ENCODE measurements around the gene B3GLCT.

Gene B3GLCT

DNA sequence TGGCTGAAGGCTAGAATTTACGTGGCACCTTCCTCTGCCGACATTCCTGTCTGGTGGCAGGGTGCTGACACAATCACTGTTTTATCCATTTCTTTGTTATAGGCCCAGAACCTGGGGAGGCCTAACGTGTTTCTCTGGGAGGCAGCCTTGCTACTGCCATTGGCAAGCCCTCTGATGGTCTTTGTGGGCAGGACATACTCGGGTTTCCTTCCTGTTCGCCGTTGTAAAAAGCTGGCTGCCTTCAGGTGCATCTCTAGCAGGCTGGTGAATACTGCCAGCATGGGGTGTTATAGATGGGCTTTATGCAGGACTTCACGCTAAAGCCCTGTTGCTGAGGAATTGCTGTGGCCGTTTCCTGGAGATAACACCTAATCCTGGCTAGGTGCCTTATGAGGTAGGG lies 28.1 kb downstream of the B3GLCT start:
- no peak overlapping the region for H3K4me3 ChIP-seq (ENCODE audit: low read depth, low read length)
- no peak for DNase-seq (ENCODE audit: low read depth)
- TF ChIP-seq, protein P1, sequence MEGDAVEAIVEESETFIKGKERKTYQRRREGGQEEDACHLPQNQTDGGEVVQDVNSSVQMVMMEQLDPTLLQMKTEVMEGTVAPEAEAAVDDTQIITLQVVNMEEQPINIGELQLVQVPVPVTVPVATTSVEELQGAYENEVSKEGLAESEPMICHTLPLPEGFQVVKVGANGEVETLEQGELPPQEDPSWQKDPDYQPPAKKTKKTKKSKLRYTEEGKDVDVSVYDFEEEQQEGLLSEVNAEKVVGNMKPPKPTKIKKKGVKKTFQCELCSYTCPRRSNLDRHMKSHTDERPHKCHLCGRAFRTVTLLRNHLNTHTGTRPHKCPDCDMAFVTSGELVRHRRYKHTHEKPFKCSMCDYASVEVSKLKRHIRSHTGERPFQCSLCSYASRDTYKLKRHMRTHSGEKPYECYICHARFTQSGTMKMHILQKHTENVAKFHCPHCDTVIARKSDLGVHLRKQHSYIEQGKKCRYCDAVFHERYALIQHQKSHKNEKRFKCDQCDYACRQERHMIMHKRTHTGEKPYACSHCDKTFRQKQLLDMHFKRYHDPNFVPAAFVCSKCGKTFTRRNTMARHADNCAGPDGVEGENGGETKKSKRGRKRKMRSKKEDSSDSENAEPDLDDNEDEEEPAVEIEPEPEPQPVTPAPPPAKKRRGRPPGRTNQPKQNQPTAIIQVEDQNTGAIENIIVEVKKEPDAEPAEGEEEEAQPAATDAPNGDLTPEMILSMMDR (IDR thresholded peaks at IDR 0.05; ENCODE audit: low read depth, low read length, missing control alignments): no peak

DNA sequence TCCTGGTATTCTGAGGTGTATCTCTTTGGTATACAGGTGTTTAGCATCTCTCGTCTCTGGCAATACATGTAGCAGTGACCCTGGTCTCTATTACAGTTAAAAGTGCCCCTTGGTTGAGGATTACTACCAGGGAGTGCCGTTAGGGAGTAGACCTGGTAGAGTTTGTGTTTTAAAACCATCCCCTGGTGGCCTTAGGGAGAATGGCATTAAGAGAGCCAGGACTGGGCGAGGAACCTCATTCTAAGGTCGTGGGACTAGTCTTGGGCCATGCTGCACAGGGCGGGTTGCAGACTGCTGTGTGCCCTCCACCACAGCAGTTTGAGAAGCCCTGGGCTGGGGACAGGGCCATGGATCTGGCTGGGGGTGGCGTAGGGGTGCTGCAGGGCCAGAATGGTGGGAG lies 35.0 kb downstream of the B3GLCT start:
- TF ChIP-seq, protein P1 (IDR thresholded peaks at IDR 0.05; ENCODE audit: low read depth, low read length, missing control alignments): peak; percentile 41
- no peak overlapping the region for H3K4me3 ChIP-seq (ENCODE audit: low read depth, low read length)
- no peak for DNase-seq (ENCODE audit: low read depth)

DNA sequence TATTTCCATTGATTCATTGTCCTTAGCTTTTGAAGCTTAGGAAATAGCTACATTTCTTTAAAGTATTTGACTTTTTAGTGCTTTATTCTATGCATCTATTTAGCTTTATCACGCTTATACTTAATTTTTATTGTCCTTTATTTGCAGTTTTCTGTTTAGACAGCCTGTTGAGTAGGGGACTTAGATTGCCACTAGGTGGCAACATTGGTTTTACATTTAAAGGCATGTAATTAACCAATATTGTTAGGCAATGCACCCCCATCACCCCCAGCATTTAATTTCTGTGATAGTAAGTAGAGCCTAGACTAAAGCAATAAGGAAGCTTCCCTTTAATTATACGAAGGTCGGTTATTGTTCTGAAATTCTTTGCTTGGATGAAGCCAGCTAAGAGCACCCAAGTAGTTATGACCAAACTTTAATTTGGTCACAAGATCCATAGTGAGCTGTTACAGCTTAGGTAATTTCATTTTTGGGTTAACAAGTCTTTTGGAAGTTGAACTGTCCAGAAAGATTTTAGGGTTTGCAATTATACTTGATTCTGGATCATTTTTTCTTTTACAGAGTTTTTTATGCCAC lies 36.5 kb downstream of the B3GLCT start:
- DNase-seq (ENCODE audit: low read depth): no peak
- H3K4me3 ChIP-seq (ENCODE audit: low read depth, low read length): no peak overlapping the region
- TF ChIP-seq, protein P1 (IDR thresholded peaks at IDR 0.05; ENCODE audit: low read depth, low read length, missing control alignments): peak; percentile 56

DNA sequence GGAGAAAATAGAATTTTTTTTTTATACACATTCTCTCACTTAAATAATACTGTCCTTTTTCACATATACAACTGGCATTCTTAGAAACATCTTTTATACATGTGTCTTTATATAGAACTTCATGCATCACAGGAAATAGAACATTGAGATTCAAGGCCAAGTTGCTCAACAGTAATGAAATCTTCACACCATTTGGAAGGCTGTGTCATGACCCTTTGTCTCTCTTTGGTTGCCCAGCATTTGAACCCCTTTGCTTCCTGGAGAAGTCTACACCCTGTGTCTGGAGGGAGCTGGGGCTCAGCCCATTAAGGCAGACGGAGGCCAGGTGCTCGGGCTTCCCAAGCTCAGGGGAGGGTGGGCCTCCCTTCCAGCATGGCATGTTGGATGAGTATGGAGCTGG lies 41.1 kb downstream of the B3GLCT start:
- TF ChIP-seq, protein P1 (IDR thresholded peaks at IDR 0.05; ENCODE audit: low read depth, low read length, missing control alignments): no peak
- no peak overlapping the region for H3K4me3 ChIP-seq (ENCODE audit: low read depth, low read length)
- DNase-seq (ENCODE audit: low read depth): no peak

DNA sequence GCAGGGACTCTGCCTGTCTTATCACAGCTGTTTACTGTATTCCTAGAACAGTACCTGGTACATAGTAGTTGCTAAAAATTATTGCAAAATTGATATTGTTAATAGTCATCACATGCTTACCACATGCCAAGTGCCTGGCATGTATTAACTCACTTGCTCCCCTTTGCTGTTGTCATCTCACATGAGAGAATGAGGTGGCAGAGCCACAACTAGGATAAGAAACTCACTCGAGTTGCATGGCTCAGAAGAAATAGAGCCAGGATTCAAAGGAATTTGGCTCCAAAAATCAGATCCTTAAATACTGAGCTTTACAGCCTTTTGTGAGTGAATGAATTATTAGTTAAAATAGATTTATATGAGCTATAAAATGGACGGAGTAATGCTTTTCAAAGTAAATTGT lies 42.6 kb downstream of the B3GLCT start:
- TF ChIP-seq, protein P1 (IDR thresholded peaks at IDR 0.05; ENCODE audit: low read depth, low read length, missing control alignments): no peak
- H3K4me3 ChIP-seq (ENCODE audit: low read depth, low read length): no peak overlapping the region
- no peak for DNase-seq (ENCODE audit: low read depth)

DNA sequence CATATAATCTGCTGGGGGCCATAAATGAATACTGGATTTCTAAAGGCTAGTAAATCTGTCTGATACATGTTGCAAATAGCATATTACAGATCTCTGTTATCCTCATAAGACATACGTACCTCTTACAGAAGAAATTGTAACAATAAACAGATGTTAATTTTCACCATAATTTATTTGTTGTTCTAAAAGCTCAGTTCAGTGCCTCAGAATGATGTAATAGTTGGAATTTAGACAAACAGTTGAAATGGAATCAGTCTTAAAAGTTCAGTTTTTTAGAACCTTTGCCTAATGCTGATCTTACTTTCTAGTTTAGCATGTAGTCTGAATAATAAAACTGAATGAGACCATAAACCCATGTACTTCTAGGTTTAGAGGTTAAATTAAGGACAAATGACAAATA lies 43.1 kb downstream of the B3GLCT start:
- H3K4me3 ChIP-seq (ENCODE audit: low read depth, low read length): no peak overlapping the region
- DNase-seq (ENCODE audit: low read depth): no peak
- TF ChIP-seq, protein P1 (IDR thresholded peaks at IDR 0.05; ENCODE audit: low read depth, low read length, missing control alignments): no peak

DNA sequence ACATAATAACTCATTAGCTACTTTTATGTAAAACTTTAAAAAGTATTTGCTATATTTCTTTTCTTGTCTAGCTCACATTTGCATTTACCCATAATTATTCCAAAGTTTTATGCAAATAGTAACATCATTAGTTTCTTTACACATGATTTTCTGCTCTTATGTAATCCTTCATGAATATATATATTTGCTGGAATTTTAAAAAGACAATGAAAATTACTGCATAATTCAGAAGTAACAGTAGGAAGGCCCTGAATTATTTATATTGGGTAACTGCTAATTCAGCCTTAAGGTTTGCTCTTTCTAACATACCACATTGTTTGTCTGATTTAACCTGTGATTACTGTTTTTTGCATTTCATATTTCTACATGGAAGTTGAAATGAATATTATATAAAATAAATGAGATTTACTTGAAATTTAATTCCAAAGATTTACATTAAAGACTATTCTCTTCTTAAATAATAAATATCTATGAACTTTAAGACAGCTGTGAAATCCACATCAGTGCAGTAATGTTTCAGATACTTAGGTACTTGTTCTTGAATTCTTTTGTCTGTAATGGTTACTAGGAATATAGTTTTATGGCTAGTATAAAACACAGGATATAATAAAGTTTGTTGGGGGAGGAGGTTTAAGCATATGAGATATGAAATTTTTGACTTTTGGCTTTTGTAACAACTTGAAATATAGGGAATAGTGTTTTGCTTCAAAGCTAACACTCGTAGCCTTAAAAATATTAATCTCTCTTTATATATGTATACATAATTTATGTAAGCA lies 46.0 kb downstream of the B3GLCT start:
- TF ChIP-seq, protein P1 (IDR thresholded peaks at IDR 0.05; ENCODE audit: low read depth, low read length, missing control alignments): no peak
- no peak for DNase-seq (ENCODE audit: low read depth)

More for the DNA sequence above, 46.0 kb downstream of the B3GLCT start:
- no peak overlapping the region for H3K4me3 ChIP-seq (ENCODE audit: low read depth, low read length)
